K562 (cell line): ENCODE data around the gene NIPA2. TPM values are rescaled to one million over a fixed set of nuclear protein-coding genes. Genes with fewer than 3 reads are reported as not detected.

Source experiments
- ATAC-seq: fragments of 200-7000 bp; cut with Tn5 transposase; 3 replicates; pipeline ENCODE4 v1.9.1; 2020; ENCODE audit warnings: moderate library complexity
- BruUV-seq: library from RNA; stranded (reverse); fragments of 400-500 nt; replicated peaks from 2 replicates; lab custom pipeline; 2021; lab: Mats Ljungman, UMichigan
- CTCF ChIA-PET: fragments of 300-600 bp; formaldehyde crosslinking; extraction: SDS; loops from one replicate; lab custom pipeline; 2021; ENCODE audit warnings: low intra/inter-chr PET ratio; lab: Yijun Ruan, JAX
- POLR2A ChIA-PET: fragments of 300-600, 350-650 bp; sonication (Branson Sonifier 250); formaldehyde crosslinking; extraction: SDS; loops from one replicate; lab custom pipeline; 2021; ENCODE audit warnings: antibody characterized with exemption, inconsistent platforms; lab: Yijun Ruan, JAX
- DNase-seq, 4 experiments: peaks; one replicate each; pipeline versions ENCODE4 v3.0.0 to v3.0.0-alpha.2; 2011 to 2018; ENCODE audit warnings: low spot score in 3 of 4, mixed read lengths in 3 of 4; ENCODE audit errors: extremely low read depth in 1 of 4
- FAIRE-seq: peaks from 2 replicates; lab custom pipeline; 2011; peaks lifted over from hg19 to GRCh38; lab: Jason Lieb, UNC
- H2AFZ ChIP-seq: 2 replicates; pipeline ENCODE4 v1.6.0; 2011; ENCODE audit warnings: low read depth, low read length, control low read depth, inconsistent platforms
- H3K27ac ChIP-seq: fragments of 200-600 bp; 3 replicates; pipeline ENCODE4 v1.8.0; 2011; ENCODE audit warnings: low read depth, mild to moderate bottlenecking, control low read depth, inconsistent platforms, low read length, moderate library complexity, mixed read lengths; ENCODE audit errors: extremely low read depth
- H3K27me3 ChIP-seq, 2 experiments: fragments of 300-600 bp in 1 of 2; 2 replicates in 1 of 2; 3 replicates in 1 of 2; pipeline versions ENCODE4 v1.6.0 to v1.8.0; 2011; ENCODE audit warnings: inconsistent platforms in 2 of 2, low read length in 2 of 2, mild to moderate bottlenecking in 1 of 2, mixed read lengths in 1 of 2, moderate library complexity in 1 of 2; ENCODE audit not compliant: control insufficient read depth in 2 of 2, insufficient read depth in 2 of 2
- H3K36me3 ChIP-seq: fragments of 300-600 bp; 3 replicates; pipeline ENCODE4 v1.8.0; 2011; ENCODE audit warnings: mild to moderate bottlenecking, low read length, inconsistent platforms; ENCODE audit not compliant: control insufficient read depth, insufficient read depth
- H3K4me1 ChIP-seq, 2 experiments: fragments of 200-600 bp in 1 of 2; replicated peaks in 1 of 2; 2 replicates in 1 of 2; 3 replicates in 1 of 2; pipeline versions ENCODE4 v1.5.1 to v1.8.0; 2011; ENCODE audit warnings: inconsistent platforms in 2 of 2, low read length in 2 of 2, mild to moderate bottlenecking in 1 of 2, mixed read lengths in 1 of 2, moderate library complexity in 1 of 2; ENCODE audit not compliant: control insufficient read depth in 2 of 2, insufficient read depth in 2 of 2
- H3K4me2 ChIP-seq: 2 replicates; pipeline ENCODE4 v1.6.1; 2011; ENCODE audit warnings: low read length, control low read depth, inconsistent platforms, mixed read lengths; ENCODE audit not compliant: insufficient read depth
- H3K4me3 ChIP-seq: fragments of 200-600 bp; sonication (generic), shearing (Covaris generic); 2 replicates; pipeline ENCODE4 v1.5.1; 2016; ENCODE audit warnings: control low read depth, inconsistent platforms
- H3K79me2 ChIP-seq: fragments of 200-600 bp; 3 replicates; pipeline ENCODE4 v1.8.0; 2011; ENCODE audit warnings: low read length, inconsistent platforms; ENCODE audit not compliant: control insufficient read depth, insufficient read depth
- H3K9ac ChIP-seq, 2 experiments: 2 replicates each; pipeline versions ENCODE4 v1.6.0 to v1.6.1; 2011; ENCODE audit warnings: low read depth in 2 of 2, low read length in 2 of 2, control low read depth in 1 of 2, inconsistent platforms in 1 of 2, mild to moderate bottlenecking in 1 of 2, mixed read lengths in 1 of 2; ENCODE audit not compliant: insufficient read depth in 1 of 2
- H3K9me1 ChIP-seq: one replicate; pipeline ENCODE4 v1.6.0; 2011; ENCODE audit warnings: inconsistent platforms, mild to moderate bottlenecking, low read length, moderate library complexity; ENCODE audit not compliant: control insufficient read depth, insufficient read depth
- H3K9me3 ChIP-seq: replicated peaks from 2 replicates; pipeline ENCODE4 v1.5.1; 2011; ENCODE audit warnings: low read depth, low read length, inconsistent platforms; ENCODE audit not compliant: control insufficient read depth, insufficient read depth
- H4K20me1 ChIP-seq: replicated peaks from 2 replicates; pipeline ENCODE4 v1.6.1; 2011; ENCODE audit warnings: low read length, inconsistent platforms, mixed read lengths; ENCODE audit not compliant: control insufficient read depth, insufficient read depth
- BACH1 ChIP-seq: fragments of 200-800 bp; sonication (Bioruptor generic); IDR thresholded peaks from 2 replicates; pipeline ENCODE4 v1.6.1; 2016; ENCODE audit warnings: missing genetic modification characterization, missing compliant biosample characterization
- CREB1 ChIP-seq, 2 experiments: sonication (generic) in 1 of 2; formaldehyde crosslinking in 1 of 2; IDR thresholded peaks; 2 replicates each; pipeline versions ENCODE4 v1.6.1 to v1.8.0; 2012 to 2022; ENCODE audit warnings: inconsistent platforms in 1 of 2, mild to moderate bottlenecking in 1 of 2, missing genetic modification reagents in 1 of 2, moderate library complexity in 1 of 2
- ETV5 ChIP-seq: sonication (generic); formaldehyde crosslinking; IDR thresholded peaks from 2 replicates; pipeline ENCODE4 v1.4.0; 2020; ENCODE audit warnings: low read depth, mild to moderate bottlenecking, missing genetic modification reagents
- LARP7 ChIP-seq: fragments of 450-650 bp; IDR thresholded peaks from 2 replicates; pipeline ENCODE4 v1.6.1; 2016
- MECOM ChIP-seq: fragments of 250-450 bp; sonication (Bioruptor Pico); IDR thresholded peaks from 2 replicates; pipeline ENCODE4 v1.8.0; 2022; ENCODE audit warnings: inconsistent platforms
- RBM15 ChIP-seq: fragments of 200-400 bp; formaldehyde crosslinking; IDR thresholded peaks from 2 replicates; pipeline ENCODE4 v1.6.1; 2018; ENCODE audit warnings: mild to moderate bottlenecking, low read length, moderate library complexity; ENCODE audit not compliant: insufficient read depth
- SMC3 ChIP-seq: conservative IDR thresholded peaks from 2 replicates; pipeline ENCODE4 v1.6.1; 2011; ENCODE audit warnings: low read depth, low read length, improper control_type of control experiment; ENCODE audit not compliant: insufficient read depth
- SRSF3 ChIP-seq: fragments of 200-400 bp; formaldehyde crosslinking; IDR thresholded peaks from 2 replicates; pipeline ENCODE4 v1.6.1; 2016; ENCODE audit warnings: mild to moderate bottlenecking, low read length, moderate library complexity; ENCODE audit not compliant: insufficient read depth
- STAT5A ChIP-seq: IDR thresholded peaks from 2 replicates; pipeline ENCODE4 v1.6.1; 2012; ENCODE audit warnings: low read length, inconsistent platforms, borderline replicate concordance
- TCF3 ChIP-seq: sonication (generic); formaldehyde crosslinking; IDR thresholded peaks from 2 replicates; pipeline ENCODE4 v1.4.0; 2020; ENCODE audit warnings: mild to moderate bottlenecking, missing genetic modification reagents
- WGBS: fragments of 100-300 bp; shearing (Covaris generic); methylation state at CpG from one replicate; pipeline ENCODE4 v1.1.6; 2016; ENCODE audit warnings: low coverage, mixed read lengths; ENCODE audit not compliant: insufficient coverage; ENCODE audit errors: missing lambda C conversion rate; 5-methylcytosine and 5-hydroxymethylcytosine counted together
- in situ Hi-C: fragments of 300-500 bp; cut with MboI; formaldehyde crosslinking; loops from 4 replicates; pipeline ENCODE4 v1.15.0; 2018; ENCODE audit warnings: inconsistent platforms, mixed read lengths
- intact Hi-C: fragments of 100-400 bp; cut with micrococcal nuclease; formaldehyde crosslinking; loops from 2 replicates; pipeline ENCODE4 v1.14.2; 2022
- polyA plus RNA-seq, 8 experiments: library from polyadenylated mRNA; depleted of rRNA in 4 of 8; stranded (reverse) in 5 of 8; unstranded in 3 of 8; fragments of >200 nt; fragmentation: Nextera tagmentation in 2 of 8; fragmentation: Illumina TruSeq in 1 of 8; extraction: Ambion mirVana in 2 of 8; extraction: Trizol in 1 of 8; gene quantifications; 2 replicates each; pipeline versions ENCODE4 v1.2.1 to v1.2.3, GENCODE V29; 2011 to 2014; ENCODE audit warnings: inconsistent platforms in 1 of 8, missing spikeins in 1 of 8
- total RNA-seq, 7 experiments: library from RNA; depleted of rRNA in 6 of 7; stranded (reverse); fragments of >200 nt in 6 of 7; fragmentation: Illumina TruSeq in 2 of 7; extraction: Trizol in 2 of 7; gene quantifications; 2 replicates each; pipeline versions ENCODE4 v1.2.1 to v1.2.3, GENCODE V29; 2011 to 2021; ENCODE audit warnings: low replicate concordance in 1 of 7
- TF ChIP-seq, protein P1 (sequence below), 2 experiments: fragments of 450-650 bp in 1 of 2; sonication (generic) in 1 of 2; formaldehyde crosslinking in 1 of 2; IDR thresholded peaks in 1 of 2; conservative IDR thresholded peaks in 1 of 2; 2 replicates each; pipeline versions ENCODE4 v1.6.1 to v1.8.1; 2016 to 2023; ENCODE audit warnings: mild to moderate bottlenecking in 2 of 2, moderate library complexity in 2 of 2, inconsistent platforms in 1 of 2, missing genetic modification reagents in 1 of 2

NIPA2 gene
- total and polyA plus RNA-seq, 9 of the 15 experiments (the other 6 are each of a cell fraction or from before 2014, with no cell fraction given) = 18.7 to 107 (median 87.3) TPM

GRCh38 chr15:22874256-22874655 lies 35.8 kb downstream of the NIPA2 start:
- intact Hi-C loops (no loop called here), in situ Hi-C loops (no loop called here)
- no peaks in the 10 kb centered on the region for H3K9me3 ChIP-seq
- ATAC-seq (no peak), FAIRE-seq (no peak), DNase-seq (no peak)
- peak overlapping the region in 1 of 2 experiments; percentile 13; a peak in 1 of 4 replicates for H3K9ac ChIP-seq
- H3K27me3 ChIP-seq = no peaks in the 10 kb centered on the region
- no TSS peak for BruUV-seq
- no peak overlapping the region for H3K4me3 ChIP-seq
- ChIA-PET POLR2A (interaction anchor here (0.5 to 0.9 kb wide), 2 partner anchors 13 to 94 kb away, joined by 3 read pairs; no protein-coding TSS in a partner anchor), CTCF (no interaction called here)
- H3K27ac ChIP-seq = no peak overlapping the region
- 84% methylated on average over 8 of the region's 8 CpGs for WGBS
- TF ChIP-seq MECOM (CRISPR knock-in tag) (no peak), CREB1 (IDR thresholded peaks at IDR 0.05) (no peak), CREB1 (CRISPR knock-in tag; IDR thresholded peaks at IDR 0.05) (no peak), TCF3 (CRISPR knock-in tag) (no peak), LARP7 (no peak), BACH1 (no peak), SMC3 (no peak), RBM15 (no peak), ETV5 (no peak), SRSF3 (no peak), STAT5A (no peak)
- TF ChIP-seq, protein P1, sequence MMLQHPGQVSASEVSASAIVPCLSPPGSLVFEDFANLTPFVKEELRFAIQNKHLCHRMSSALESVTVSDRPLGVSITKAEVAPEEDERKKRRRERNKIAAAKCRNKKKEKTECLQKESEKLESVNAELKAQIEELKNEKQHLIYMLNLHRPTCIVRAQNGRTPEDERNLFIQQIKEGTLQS (IDR thresholded peaks at IDR 0.05) = no peak
- TF ChIP-seq, protein P1 (CRISPR knock-in tag; conservative IDR thresholded peaks at IDR 0.05) = no peak
- H3K79me2 ChIP-seq = no peaks in the 10 kb centered on the region
- no peak overlapping the region for H2AFZ ChIP-seq
- peaks cover 5% of the 10 kb centered on the region for H3K9me1 ChIP-seq
- peaks cover 28% of the 10 kb centered on the region; the same call in 2 of the 3 replicates for H3K36me3 ChIP-seq
- H3K4me1 ChIP-seq = no peaks in the 10 kb centered on the region
- H4K20me1 ChIP-seq = no peaks in the 10 kb centered on the region
- H3K4me2 ChIP-seq = no peak overlapping the region
